ENCODE measurements around the gene SV2B.

The SV2B gene

GRCh38 chr15:91156175-91156726, 56.2 kb downstream of the SV2B start:
- no peak overlapping the region for H3K4me3 ChIP-seq (ENCODE audit: low read depth, low read length)
- TF ChIP-seq, protein P1, sequence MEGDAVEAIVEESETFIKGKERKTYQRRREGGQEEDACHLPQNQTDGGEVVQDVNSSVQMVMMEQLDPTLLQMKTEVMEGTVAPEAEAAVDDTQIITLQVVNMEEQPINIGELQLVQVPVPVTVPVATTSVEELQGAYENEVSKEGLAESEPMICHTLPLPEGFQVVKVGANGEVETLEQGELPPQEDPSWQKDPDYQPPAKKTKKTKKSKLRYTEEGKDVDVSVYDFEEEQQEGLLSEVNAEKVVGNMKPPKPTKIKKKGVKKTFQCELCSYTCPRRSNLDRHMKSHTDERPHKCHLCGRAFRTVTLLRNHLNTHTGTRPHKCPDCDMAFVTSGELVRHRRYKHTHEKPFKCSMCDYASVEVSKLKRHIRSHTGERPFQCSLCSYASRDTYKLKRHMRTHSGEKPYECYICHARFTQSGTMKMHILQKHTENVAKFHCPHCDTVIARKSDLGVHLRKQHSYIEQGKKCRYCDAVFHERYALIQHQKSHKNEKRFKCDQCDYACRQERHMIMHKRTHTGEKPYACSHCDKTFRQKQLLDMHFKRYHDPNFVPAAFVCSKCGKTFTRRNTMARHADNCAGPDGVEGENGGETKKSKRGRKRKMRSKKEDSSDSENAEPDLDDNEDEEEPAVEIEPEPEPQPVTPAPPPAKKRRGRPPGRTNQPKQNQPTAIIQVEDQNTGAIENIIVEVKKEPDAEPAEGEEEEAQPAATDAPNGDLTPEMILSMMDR (IDR thresholded peaks at IDR 0.05; ENCODE audit: borderline replicate concordance, insufficient read depth, low read depth, low read length) = no peak

DNA sequence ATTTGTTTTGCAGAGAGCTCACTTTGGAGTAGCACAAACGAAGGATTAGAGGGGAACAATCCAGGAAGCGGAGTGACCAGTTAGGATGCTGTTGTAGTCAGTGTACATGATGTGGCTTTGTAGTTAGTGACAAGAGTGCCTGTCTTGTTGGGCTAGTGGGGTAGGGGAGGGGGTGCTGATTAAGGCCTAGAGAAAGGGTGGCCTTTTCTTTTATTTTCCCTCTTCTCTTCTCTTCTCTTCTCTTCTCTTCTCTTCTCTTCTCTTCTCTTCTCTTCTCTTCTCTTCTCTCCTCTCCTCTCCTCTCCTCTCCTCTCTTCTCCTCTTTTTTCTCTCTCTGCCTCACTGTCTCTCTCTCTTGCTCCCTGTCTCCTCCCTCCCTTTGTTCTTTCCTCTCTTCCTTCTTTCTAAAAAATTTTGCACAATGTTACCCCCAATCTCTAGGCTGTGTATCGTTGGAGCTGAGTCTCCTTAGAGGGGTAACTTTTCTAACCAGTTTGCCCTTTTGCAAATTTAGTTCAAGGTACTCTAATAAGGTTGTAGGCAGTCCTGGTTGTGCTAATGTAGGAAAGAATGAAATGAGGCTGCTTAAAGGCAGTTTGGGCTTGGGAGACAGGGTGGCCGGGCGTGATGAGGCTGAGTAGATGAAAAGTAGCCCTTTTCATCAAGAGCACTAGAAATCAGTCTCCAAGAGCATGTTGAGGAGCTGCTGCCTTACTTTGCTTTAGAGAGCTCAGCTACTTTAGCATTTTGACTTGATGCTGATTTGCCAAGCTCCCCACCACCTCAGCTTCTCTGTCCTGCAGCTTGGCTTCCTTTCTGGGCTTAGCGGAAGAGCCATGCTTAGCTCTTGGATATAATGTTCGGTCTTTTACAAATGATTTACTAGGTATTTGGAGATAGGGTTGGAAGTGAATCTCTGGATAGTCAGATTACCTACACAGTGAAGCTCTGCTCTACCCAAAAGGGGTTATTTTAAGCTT, 58.6 kb downstream of the SV2B start:
- TF ChIP-seq, protein P1 (IDR thresholded peaks at IDR 0.05; ENCODE audit: borderline replicate concordance, insufficient read depth, low read depth, low read length) = no peak
- no peak overlapping the region for H3K4me3 ChIP-seq (ENCODE audit: low read depth, low read length)

GRCh38 chr15:91165850-91166249, 65.8 kb downstream of the SV2B start:
- H3K4me3 ChIP-seq (ENCODE audit: low read depth, low read length) = no peak overlapping the region
- TF ChIP-seq, protein P1 (IDR thresholded peaks at IDR 0.05; ENCODE audit: borderline replicate concordance, insufficient read depth, low read depth, low read length) = no peak

GRCh38 chr15:91168457-91168856, 68.4 kb downstream of the SV2B start:
- TF ChIP-seq, protein P1 (IDR thresholded peaks at IDR 0.05; ENCODE audit: borderline replicate concordance, insufficient read depth, low read depth, low read length) = no peak
- no peak overlapping the region for H3K4me3 ChIP-seq (ENCODE audit: low read depth, low read length)

DNA sequence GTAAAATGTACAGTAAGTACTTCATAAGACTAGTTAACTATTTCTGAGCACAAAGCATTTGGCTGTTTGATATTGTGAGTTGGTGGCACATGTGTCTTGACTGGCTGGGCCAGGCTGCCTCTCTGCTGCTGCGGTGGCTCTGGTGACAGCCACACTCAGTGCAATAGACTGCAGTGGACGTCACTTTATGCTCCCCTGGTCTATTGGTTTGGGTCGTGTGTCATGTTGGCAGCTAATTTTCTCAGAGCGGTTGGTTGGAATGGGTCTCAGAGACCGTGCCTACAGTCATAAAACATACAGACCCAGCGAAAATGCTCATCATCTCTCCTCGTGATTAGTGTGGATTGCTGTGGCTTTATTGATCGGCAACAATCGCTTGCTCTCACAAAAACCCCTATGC, 71.3 kb downstream of the SV2B start:
- TF ChIP-seq, protein P1 (IDR thresholded peaks at IDR 0.05; ENCODE audit: borderline replicate concordance, insufficient read depth, low read depth, low read length) = no peak
- no peak overlapping the region for H3K4me3 ChIP-seq (ENCODE audit: low read depth, low read length)

DNA sequence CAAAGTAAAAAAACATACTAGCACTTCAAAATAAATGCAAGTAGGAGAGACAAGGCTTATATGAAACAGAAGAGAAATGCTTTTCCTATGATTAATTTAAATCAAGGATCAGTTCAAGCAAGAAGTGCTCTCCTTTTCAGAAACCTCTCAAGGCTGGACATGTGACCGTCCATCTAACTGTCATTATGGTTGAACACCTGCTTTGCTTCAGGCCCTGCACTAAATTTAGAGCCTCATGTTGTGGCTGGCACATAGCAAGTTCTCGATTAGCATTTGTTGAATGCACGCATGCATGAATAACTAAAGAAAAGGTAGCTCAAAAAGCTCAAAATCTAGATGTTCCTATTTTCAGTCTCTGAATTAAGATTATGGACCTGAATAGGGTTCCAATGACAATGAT, 82.0 kb downstream of the SV2B start:
- TF ChIP-seq, protein P1 (IDR thresholded peaks at IDR 0.05; ENCODE audit: borderline replicate concordance, insufficient read depth, low read depth, low read length) = no peak
- no peak overlapping the region for H3K4me3 ChIP-seq (ENCODE audit: low read depth, low read length)

Measured in GM12875 (cell line).